GM12878 (cell line): ENCODE data around the gene TRIM71. TPM values are rescaled to one million over a fixed set of nuclear protein-coding genes. Genes with fewer than 3 reads are reported as not detected.

Experiments
- ATAC-seq: fragments of 200-7000 bp; cut with Tn5 transposase; 3 replicates; pipeline ENCODE4 v1.9.1; 2020; ENCODE audit warnings: mild to moderate bottlenecking, moderate library complexity
- BruUV-seq: library from RNA; stranded (reverse); fragments of 400-500 nt; replicated peaks from 2 replicates; lab custom pipeline; 2021; lab: Mats Ljungman, UMichigan
- CTCF ChIA-PET: fragments of 300-600 bp; sonication (Branson Sonifier 250); formaldehyde crosslinking; extraction: SDS; loops from one replicate; lab custom pipeline; 2021; ENCODE audit warnings: inconsistent platforms; lab: Yijun Ruan, JAX
- POLR2A ChIA-PET: fragments of 350-600 bp; formaldehyde crosslinking; extraction: SDS; loops from one replicate; lab custom pipeline; 2021; ENCODE audit warnings: inconsistent platforms; lab: Charles Lee
- RAD21 ChIA-PET: fragments of 300-600 bp; sonication (Branson Sonifier 250); formaldehyde crosslinking; loops from one replicate; lab custom pipeline; 2023; ENCODE audit warnings: antibody characterized with exemption; ENCODE audit not compliant: unreplicated experiment; lab: Charles Lee
- SMC1A ChIA-PET: fragments of 300-600 bp; sonication (Branson Sonifier 250); formaldehyde crosslinking; loops from one replicate; lab custom pipeline; 2023; ENCODE audit not compliant: unreplicated experiment, uncharacterized antibody; lab: Charles Lee
- DNase-seq: peaks from one replicate; pipeline ENCODE4 v3.0.0-alpha.2; 2011; ENCODE audit warnings: low read depth, low spot score
- FAIRE-seq: peaks from 3 replicates; lab custom pipeline; 2011; peaks lifted over from hg19 to GRCh38; lab: Jason Lieb, UNC
- H2AFZ ChIP-seq: 2 replicates; pipeline ENCODE4 v1.6.0; 2011; ENCODE audit warnings: low read depth, low read length, control low read depth; ENCODE audit not compliant: control insufficient read depth
- H3K27ac ChIP-seq: 2 replicates; pipeline ENCODE4 v1.5.1; 2011; ENCODE audit warnings: control low read depth; ENCODE audit not compliant: control insufficient read depth, insufficient read depth
- H3K27me3 ChIP-seq, 2 experiments: replicated peaks in 1 of 2; 2 replicates each; pipeline versions ENCODE4 v1.6.0 to v1.6.1; 2011; ENCODE audit warnings: low read length in 1 of 2; ENCODE audit not compliant: control insufficient read depth in 2 of 2, insufficient read depth in 2 of 2
- H3K36me3 ChIP-seq, 2 experiments: 2 replicates each; pipeline ENCODE4 v1.5.1; 2011; ENCODE audit warnings: low read length in 1 of 2; ENCODE audit not compliant: control insufficient read depth in 2 of 2, insufficient read depth in 2 of 2
- H3K4me1 ChIP-seq: 2 replicates; pipeline ENCODE4 v1.6.1; 2011; ENCODE audit warnings: mild to moderate bottlenecking, low read length, moderate library complexity, mixed read lengths; ENCODE audit not compliant: control insufficient read depth, insufficient read depth
- H3K4me2 ChIP-seq: 2 replicates; pipeline ENCODE4 v1.6.0; 2011; ENCODE audit warnings: control low read depth; ENCODE audit not compliant: control insufficient read depth, insufficient read depth
- H3K4me3 ChIP-seq: fragments of 200-600 bp; sonication (generic); 2 replicates; pipeline ENCODE4 v1.5.1; 2016
- H3K79me2 ChIP-seq: 2 replicates; pipeline ENCODE4 v1.6.0; 2011; ENCODE audit warnings: low read length; ENCODE audit not compliant: control insufficient read depth, insufficient read depth
- H3K9ac ChIP-seq: 2 replicates; pipeline ENCODE4 v1.8.0; 2011; ENCODE audit warnings: low read length, control low read depth, mixed read lengths; ENCODE audit not compliant: control insufficient read depth, insufficient read depth
- H3K9me3 ChIP-seq: replicated peaks from 3 replicates; pipeline ENCODE4 v1.5.1; 2011; ENCODE audit warnings: mild to moderate bottlenecking, low read length; ENCODE audit not compliant: control insufficient read depth, insufficient read depth
- H4K20me1 ChIP-seq: 2 replicates; pipeline ENCODE4 v1.6.0; 2011; ENCODE audit not compliant: control insufficient read depth, insufficient read depth
- BRCA1 ChIP-seq: IDR thresholded peaks from 2 replicates; pipeline ENCODE4 v1.6.1; 2011; ENCODE audit warnings: low read depth, low read length, improper control_type of control experiment
- CUX1 ChIP-seq: IDR thresholded peaks from 2 replicates; pipeline ENCODE4 v1.6.1; 2012; ENCODE audit warnings: improper control_type of control experiment, low read depth, low read length; ENCODE audit not compliant: insufficient replicate concordance
- LARP7 ChIP-seq: fragments of 450-650 bp; IDR thresholded peaks from 2 replicates; pipeline ENCODE4 v1.6.1; 2017; ENCODE audit warnings: mild to moderate bottlenecking
- NR2C2 ChIP-seq: IDR thresholded peaks from 2 replicates; pipeline ENCODE4 v1.6.1; 2011; ENCODE audit warnings: borderline replicate concordance, low read depth; ENCODE audit not compliant: control insufficient read depth, insufficient read length
- NRF1 ChIP-seq: conservative IDR thresholded peaks from 2 replicates; pipeline ENCODE4 v1.6.1; 2011; ENCODE audit warnings: mild to moderate bottlenecking, low read depth, low read length, improper control_type of control experiment
- RFX5 ChIP-seq: IDR thresholded peaks from 2 replicates; pipeline ENCODE4 v1.6.1; 2011; ENCODE audit warnings: low read depth, low read length, improper control_type of control experiment
- SRF ChIP-seq, 2 experiments: IDR thresholded peaks; 2 replicates each; pipeline ENCODE4 v1.6.1; 2011; ENCODE audit warnings: low read depth in 2 of 2, low read length in 2 of 2, mild to moderate bottlenecking in 1 of 2, moderate library complexity in 1 of 2
- TCF7 ChIP-seq: IDR thresholded peaks from 2 replicates; pipeline ENCODE4 v1.6.1; 2014; ENCODE audit warnings: antibody characterized with exemption, borderline replicate concordance
- ZNF274 ChIP-seq: IDR thresholded peaks from one replicate; pipeline ENCODE4 v1.8.0; 2011; ENCODE audit not compliant: insufficient read length, insufficient read depth
- WGBS: methylation state at CpG from one replicate; pipeline ENCODE4 v1.1.6; 2016; ENCODE audit warnings: low lambda C conversion rate; ENCODE audit not compliant: insufficient replicate concordance, insufficient coverage; ENCODE audit errors: missing lambda C conversion rate; 5-methylcytosine and 5-hydroxymethylcytosine counted together
- in situ Hi-C: fragments of 300-500 bp; cut with MboI; formaldehyde crosslinking; loops from 9 replicates; pipeline ENCODE4 v1.14.3; 2018; ENCODE audit warnings: mixed read lengths
- intact Hi-C: fragments of 100-400 bp; cut with micrococcal nuclease; formaldehyde crosslinking; loops from one replicate; pipeline ENCODE4 v1.14.2; 2022; ENCODE audit not compliant: unreplicated experiment
- polyA plus RNA-seq, 11 experiments: library from polyadenylated mRNA; depleted of rRNA in 4 of 11; unstranded in 6 of 11; stranded (reverse) in 5 of 11; fragments of >200 nt; fragmentation: Nextera tagmentation in 4 of 11; fragmentation: Illumina TruSeq in 1 of 11; extraction: Ambion mirVana in 4 of 11; extraction: Trizol in 1 of 11; gene quantifications; 1 replicate in 1 of 11; 2 replicates in 10 of 11; pipeline versions ENCODE4 v1.2.1 to v1.2.3, GENCODE V29; 2011 to 2016; ENCODE audit warnings: inconsistent platforms in 2 of 11, missing spikeins in 2 of 11, low read depth in 1 of 11
- total RNA-seq, 4 experiments: library from RNA; depleted of rRNA in 3 of 4; stranded (reverse); fragments of >200 nt in 3 of 4; fragmentation: Illumina TruSeq in 1 of 4; extraction: Trizol in 1 of 4; gene quantifications; 2 replicates each; pipeline versions ENCODE4 v1.2.1 to v1.2.3, GENCODE V29; 2013 to 2021
- TF ChIP-seq, protein P1 (sequence below): fragments of 450-650 bp; IDR thresholded peaks from 2 replicates; pipeline ENCODE4 v1.6.1; 2016; ENCODE audit warnings: mild to moderate bottlenecking
- TF ChIP-seq, protein P2 (sequence below): fragments of 450-650 bp; IDR thresholded peaks from 2 replicates; pipeline ENCODE4 v1.6.1; 2017; ENCODE audit warnings: mild to moderate bottlenecking
- TF ChIP-seq, protein P3 (sequence below): IDR thresholded peaks from 2 replicates; pipeline ENCODE4 v1.6.1; 2011; ENCODE audit warnings: borderline replicate concordance, low read depth, mild to moderate bottlenecking, moderate library complexity, mixed read lengths, low read length; ENCODE audit not compliant: insufficient read depth; ENCODE audit errors: extremely low read length

Gene TRIM71
- total and polyA plus RNA-seq, 10 of the 15 experiments (the other 5 are each of a cell fraction or from before 2014, with no cell fraction given): 0.02 to 1.8 (median 0.16) TPM

DNA sequence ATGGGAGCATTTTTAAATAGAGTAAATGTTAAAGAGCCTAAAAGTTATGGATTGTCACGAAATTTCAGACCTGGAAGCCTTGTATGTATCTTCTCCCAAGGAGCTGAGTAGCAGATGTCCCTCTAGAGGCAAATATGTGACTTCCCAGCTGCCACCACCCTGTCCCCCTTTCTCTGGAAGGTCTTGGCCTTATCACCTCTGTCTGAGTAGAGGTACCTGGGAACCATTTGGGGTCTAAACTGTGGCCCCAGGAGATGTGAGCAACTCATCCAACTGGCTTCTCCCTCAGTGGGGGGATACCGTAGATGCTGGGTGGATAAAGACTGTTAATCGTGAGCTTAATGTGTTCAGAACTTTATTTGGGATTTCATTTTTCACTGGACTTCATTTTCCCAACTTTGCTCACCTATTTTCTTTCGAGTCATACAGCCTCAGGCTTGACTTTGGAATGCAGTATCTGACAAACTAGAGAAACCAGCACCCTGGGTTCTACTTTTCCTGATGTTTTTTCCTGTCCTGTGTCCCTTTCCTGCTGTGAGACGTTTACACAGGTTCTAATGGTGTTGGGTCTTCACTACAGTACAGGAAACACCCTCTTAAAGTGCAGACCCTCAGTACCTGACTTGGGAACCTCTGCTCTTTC, 80.3 kb downstream of the TRIM71 start:
- no peak overlapping the region for H3K27ac ChIP-seq
- TF ChIP-seq LARP7: no peak
- TF ChIP-seq NR2C2: no peak
- TF ChIP-seq, protein P1, sequence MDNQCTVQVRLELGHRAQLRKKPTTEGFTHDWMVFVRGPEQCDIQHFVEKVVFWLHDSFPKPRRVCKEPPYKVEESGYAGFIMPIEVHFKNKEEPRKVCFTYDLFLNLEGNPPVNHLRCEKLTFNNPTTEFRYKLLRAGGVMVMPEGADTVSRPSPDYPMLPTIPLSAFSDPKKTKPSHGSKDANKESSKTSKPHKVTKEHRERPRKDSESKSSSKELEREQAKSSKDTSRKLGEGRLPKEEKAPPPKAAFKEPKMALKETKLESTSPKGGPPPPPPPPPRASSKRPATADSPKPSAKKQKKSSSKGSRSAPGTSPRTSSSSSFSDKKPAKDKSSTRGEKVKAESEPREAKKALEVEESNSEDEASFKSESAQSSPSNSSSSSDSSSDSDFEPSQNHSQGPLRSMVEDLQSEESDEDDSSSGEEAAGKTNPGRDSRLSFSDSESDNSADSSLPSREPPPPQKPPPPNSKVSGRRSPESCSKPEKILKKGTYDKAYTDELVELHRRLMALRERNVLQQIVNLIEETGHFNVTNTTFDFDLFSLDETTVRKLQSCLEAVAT: no peak
- TF ChIP-seq ZNF274: no peak
- TF ChIP-seq TCF7: no peak
- no peak for TF ChIP-seq SRF (IDR thresholded peaks at IDR 0.05; ENCODE audit: low read depth in 2 of 2, low read length in 2 of 2)
- TF ChIP-seq, protein P2, sequence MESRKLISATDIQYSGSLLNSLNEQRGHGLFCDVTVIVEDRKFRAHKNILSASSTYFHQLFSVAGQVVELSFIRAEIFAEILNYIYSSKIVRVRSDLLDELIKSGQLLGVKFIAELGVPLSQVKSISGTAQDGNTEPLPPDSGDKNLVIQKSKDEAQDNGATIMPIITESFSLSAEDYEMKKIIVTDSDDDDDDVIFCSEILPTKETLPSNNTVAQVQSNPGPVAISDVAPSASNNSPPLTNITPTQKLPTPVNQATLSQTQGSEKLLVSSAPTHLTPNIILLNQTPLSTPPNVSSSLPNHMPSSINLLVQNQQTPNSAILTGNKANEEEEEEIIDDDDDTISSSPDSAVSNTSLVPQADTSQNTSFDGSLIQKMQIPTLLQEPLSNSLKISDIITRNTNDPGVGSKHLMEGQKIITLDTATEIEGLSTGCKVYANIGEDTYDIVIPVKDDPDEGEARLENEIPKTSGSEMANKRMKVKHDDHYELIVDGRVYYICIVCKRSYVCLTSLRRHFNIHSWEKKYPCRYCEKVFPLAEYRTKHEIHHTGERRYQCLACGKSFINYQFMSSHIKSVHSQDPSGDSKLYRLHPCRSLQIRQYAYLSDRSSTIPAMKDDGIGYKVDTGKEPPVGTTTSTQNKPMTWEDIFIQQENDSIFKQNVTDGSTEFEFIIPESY: no peak
- TF ChIP-seq RFX5: no peak
- TF ChIP-seq CUX1: no peak
- TF ChIP-seq NRF1: no peak
- TF ChIP-seq, protein P3, sequence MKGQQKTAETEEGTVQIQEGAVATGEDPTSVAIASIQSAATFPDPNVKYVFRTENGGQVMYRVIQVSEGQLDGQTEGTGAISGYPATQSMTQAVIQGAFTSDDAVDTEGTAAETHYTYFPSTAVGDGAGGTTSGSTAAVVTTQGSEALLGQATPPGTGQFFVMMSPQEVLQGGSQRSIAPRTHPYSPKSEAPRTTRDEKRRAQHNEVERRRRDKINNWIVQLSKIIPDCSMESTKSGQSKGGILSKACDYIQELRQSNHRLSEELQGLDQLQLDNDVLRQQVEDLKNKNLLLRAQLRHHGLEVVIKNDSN: no peak
- no peak for TF ChIP-seq BRCA1
- TF ChIP-seq, all 136 proteins: peak for 0
- Histone ChIP-seq H3K9ac (no peak overlapping the region), H3K4me2 (no peak overlapping the region), H3K9me3 (no peaks in the 10 kb centered on the region), H3K4me1 (no peaks in the 10 kb centered on the region; the same call in 1 of the 2 replicates), H3K27me3 (no peaks in the 10 kb centered on the region), H3K36me3 (no peaks in the 10 kb centered on the region), H3K79me2 (no peaks in the 10 kb centered on the region), H4K20me1 (no peaks in the 10 kb centered on the region), H3K4me3 (no peak overlapping the region), H2AFZ (no peak overlapping the region)
- in situ Hi-C loops (no loop called here), intact Hi-C loops (no loop called here)
- ATAC-seq (no peak), FAIRE-seq (no peak), DNase-seq (no peak)
- SMC1A ChIA-PET: interaction anchor here (0.7 to 3.1 kb wide), 7 partner anchors 9 to 49 kb away, joined by 3 to 17 read pairs (median 4); no protein-coding TSS in a partner anchor
- POLR2A ChIA-PET: interaction anchor here (0.6 to 1.2 kb wide), 2 partner anchors 9 to 1477 kb away, joined by 3 read pairs; no protein-coding TSS in a partner anchor
- 9% methylated on average over 5 of the region's 5 CpGs for WGBS
- RAD21 ChIA-PET: no interaction called here
- CTCF ChIA-PET: interaction anchor here (0.7 to 1.3 kb wide), 3 partner anchors 9 to 24 kb away, joined by 3 to 5 read pairs (median 4); no protein-coding TSS in a partner anchor
- BruUV-seq: no TSS peak
